IMR-90 (cell line): ENCODE data around the gene C1QTNF1. TPM values are rescaled to one million over a fixed set of nuclear protein-coding genes. Genes with fewer than 3 reads are reported as not detected.

Experiments used
- ATAC-seq: fragments of 200-7000 bp; cut with Tn5 transposase; 2 replicates; pipeline ENCODE4 v1.9.1; 2020; ENCODE audit warnings: low read depth, mild to moderate bottlenecking, moderate library complexity
- BruUV-seq: library from RNA; stranded (reverse); fragments of 400-500 nt; replicated peaks from 2 replicates; lab custom pipeline; 2021; lab: Mats Ljungman, UMichigan
- CTCF ChIA-PET: fragments of 300-600 bp; formaldehyde crosslinking; extraction: SDS; loops from one replicate; lab custom pipeline; 2021; ENCODE audit warnings: antibody characterized with exemption; lab: Yijun Ruan, JAX
- POLR2A ChIA-PET: fragments of 300-600 bp; sonication (Branson Sonifier 250); formaldehyde crosslinking; loops from one replicate; lab custom pipeline; 2022; ENCODE audit warnings: antibody characterized with exemption; ENCODE audit not compliant: unreplicated experiment; lab: Charles Lee
- DNase-seq: peaks from one replicate; pipeline ENCODE4 v3.0.0; 2013
- H2AFZ ChIP-seq: replicated peaks from 2 replicates; pipeline ENCODE3; 2013; ENCODE audit warnings: low read length, mild to moderate bottlenecking; ENCODE audit not compliant: poor library complexity
- H2AK5ac ChIP-seq: 2 replicates; pipeline ENCODE4 v1.6.1; 2013; ENCODE audit warnings: low read depth, low read length, inconsistent platforms
- H2AK9ac ChIP-seq: replicated peaks from 2 replicates; pipeline ENCODE3; 2013; ENCODE audit warnings: mild to moderate bottlenecking, low read depth, low read length, moderate library complexity; ENCODE audit not compliant: poor library complexity
- H2BK120ac ChIP-seq: 2 replicates; pipeline ENCODE4 v1.6.1; 2013; ENCODE audit warnings: low read depth, low read length, inconsistent platforms
- H2BK15ac ChIP-seq: 3 replicates; pipeline ENCODE4 v1.6.1; 2013; ENCODE audit warnings: low read depth, low read length, inconsistent platforms
- H2BK20ac ChIP-seq: 2 replicates; pipeline ENCODE4 v1.6.1; 2013; ENCODE audit warnings: low read depth, mild to moderate bottlenecking, inconsistent platforms, low read length, moderate library complexity
- H2BK5ac ChIP-seq: 2 replicates; pipeline ENCODE4 v1.6.1; 2013; ENCODE audit warnings: mild to moderate bottlenecking, low read depth, low read length, inconsistent platforms; ENCODE audit not compliant: poor library complexity, severe bottlenecking
- H3K14ac ChIP-seq: replicated peaks from 2 replicates; pipeline ENCODE4 v1.6.1; 2013; ENCODE audit warnings: low read depth, low read length, inconsistent platforms
- H3K18ac ChIP-seq: 2 replicates; pipeline ENCODE4 v1.6.1; 2013; ENCODE audit warnings: low read depth, low read length, control low read depth
- H3K23ac ChIP-seq: 2 replicates; pipeline ENCODE4 v1.6.1; 2013; ENCODE audit warnings: low read depth, low read length, inconsistent platforms
- H3K27ac ChIP-seq: 2 replicates; pipeline ENCODE4 v1.5.1; 2013; ENCODE audit warnings: mild to moderate bottlenecking, control low read depth, low read length; ENCODE audit not compliant: insufficient read depth
- H3K27me3 ChIP-seq: 2 replicates; pipeline ENCODE4 v1.6.1; 2013; ENCODE audit warnings: low read length; ENCODE audit not compliant: control insufficient read depth, insufficient read depth
- H3K36me3 ChIP-seq: 2 replicates; pipeline ENCODE4 v1.6.1; 2013; ENCODE audit warnings: low read length, mixed read lengths; ENCODE audit not compliant: control insufficient read depth, insufficient read depth
- H3K4ac ChIP-seq: 2 replicates; pipeline ENCODE4 v1.6.1; 2013; ENCODE audit warnings: low read depth, low read length, inconsistent platforms
- H3K4me1 ChIP-seq: 2 replicates; pipeline ENCODE4 v1.6.1; 2013; ENCODE audit warnings: low read length, mixed read lengths; ENCODE audit not compliant: control insufficient read depth, insufficient read depth
- H3K4me2 ChIP-seq: 2 replicates; pipeline ENCODE4 v1.6.1; 2013; ENCODE audit warnings: low read depth, mild to moderate bottlenecking, control low read depth, low read length, moderate library complexity
- H3K4me3 ChIP-seq: 2 replicates; pipeline ENCODE4 v1.5.1; 2013; ENCODE audit warnings: low read depth, mild to moderate bottlenecking, control low read depth, low read length, moderate library complexity; ENCODE audit not compliant: insufficient read depth
- H3K56ac ChIP-seq: 2 replicates; pipeline ENCODE4 v1.6.1; 2013; ENCODE audit warnings: low read length, inconsistent platforms; ENCODE audit not compliant: insufficient read depth; ENCODE audit errors: extremely low read depth
- H3K79me1 ChIP-seq, 2 experiments: 2 replicates each; pipeline ENCODE4 v1.6.1; 2013; ENCODE audit warnings: low read length in 2 of 2, inconsistent platforms in 1 of 2, low read depth in 1 of 2
- H3K9ac ChIP-seq: 2 replicates; pipeline ENCODE4 v1.6.1; 2013; ENCODE audit warnings: low read depth, low read length, control low read depth
- H3K9me1 ChIP-seq: 2 replicates; pipeline ENCODE4 v1.6.1; 2013; ENCODE audit warnings: low read length, inconsistent platforms; ENCODE audit not compliant: insufficient read depth
- H3K9me3 ChIP-seq: 2 replicates; pipeline ENCODE4 v1.6.1; 2013; ENCODE audit warnings: low read length; ENCODE audit not compliant: control insufficient read depth, insufficient read depth
- H4K20me1 ChIP-seq: 2 replicates; pipeline ENCODE4 v1.6.1; 2013; ENCODE audit warnings: low read length, inconsistent platforms; ENCODE audit not compliant: insufficient read depth
- H4K5ac ChIP-seq: 2 replicates; pipeline ENCODE4 v1.6.1; 2013; ENCODE audit warnings: mild to moderate bottlenecking, low read depth, low read length, control low read depth
- H4K8ac ChIP-seq, 2 experiments: 2 replicates each; pipeline ENCODE4 v1.6.1; 2013; ENCODE audit warnings: low read depth in 2 of 2, low read length in 2 of 2, control low read depth in 1 of 2, inconsistent platforms in 1 of 2
- H4K91ac ChIP-seq: 2 replicates; pipeline ENCODE4 v1.6.1; 2013; ENCODE audit warnings: low read depth, low read length, inconsistent platforms; ENCODE audit not compliant: insufficient read depth
- BHLHE40 ChIP-seq: fragments of 150-350 bp; IDR thresholded peaks from 2 replicates; pipeline ENCODE4 v1.6.1; 2016; ENCODE audit warnings: mild to moderate bottlenecking, low read depth, low read length
- CEBPB ChIP-seq: IDR thresholded peaks from 2 replicates; pipeline ENCODE4 v1.6.1; 2012; ENCODE audit warnings: low read depth, low read length, improper control_type of control experiment
- CHD1 ChIP-seq: IDR thresholded peaks from 2 replicates; pipeline ENCODE4 v1.6.1; 2012; ENCODE audit warnings: low read depth, low read length, improper control_type of control experiment
- CTCF ChIP-seq: conservative IDR thresholded peaks from 2 replicates; pipeline ENCODE4 v1.5.1; 2012; ENCODE audit warnings: mild to moderate bottlenecking, low read depth, low read length, improper control_type of control experiment
- ELK1 ChIP-seq: fragments of 150-350 bp; IDR thresholded peaks from 2 replicates; pipeline ENCODE4 v1.6.1; 2016; ENCODE audit warnings: low read depth, mild to moderate bottlenecking, low read length, moderate library complexity, borderline replicate concordance
- FOS ChIP-seq: fragments of 150-350 bp; IDR thresholded peaks from 2 replicates; pipeline ENCODE4 v1.6.1; 2016; ENCODE audit warnings: low read depth, low read length
- MAZ ChIP-seq: IDR thresholded peaks from 2 replicates; pipeline ENCODE4 v1.6.1; 2012; ENCODE audit warnings: low read depth, mild to moderate bottlenecking, low read length, improper control_type of control experiment, moderate library complexity, borderline replicate concordance
- MXI1 ChIP-seq: IDR thresholded peaks from 2 replicates; pipeline ENCODE4 v1.6.1; 2012; ENCODE audit warnings: low read depth, mild to moderate bottlenecking, low read length, moderate library complexity, borderline replicate concordance
- NFE2L2 ChIP-seq: fragments of 150-350 bp; IDR thresholded peaks from 2 replicates; pipeline ENCODE4 v1.6.1; 2016; ENCODE audit warnings: low read depth, mild to moderate bottlenecking, low read length
- POLR2A ChIP-seq: IDR thresholded peaks from 2 replicates; pipeline ENCODE4 v1.6.1; 2012; ENCODE audit warnings: mild to moderate bottlenecking, low read depth, low read length
- RAD21 ChIP-seq: IDR thresholded peaks from 2 replicates; pipeline ENCODE4 v1.6.1; 2012; ENCODE audit warnings: low read length, improper control_type of control experiment
- RCOR1 ChIP-seq: IDR thresholded peaks from 2 replicates; pipeline ENCODE4 v1.6.1; 2012; ENCODE audit warnings: mild to moderate bottlenecking, low read length, improper control_type of control experiment; ENCODE audit not compliant: insufficient replicate concordance
- RFX5 ChIP-seq: IDR thresholded peaks from 2 replicates; pipeline ENCODE4 v1.8.0; 2012; ENCODE audit warnings: low read depth, mild to moderate bottlenecking, low read length, moderate library complexity
- SMC3 ChIP-seq: fragments of 150-350 bp; IDR thresholded peaks from 2 replicates; pipeline ENCODE4 v1.6.1; 2016; ENCODE audit warnings: low read depth, mild to moderate bottlenecking, antibody characterized with exemption, low read length, moderate library complexity
- USF2 ChIP-seq: fragments of 150-350 bp; IDR thresholded peaks from 2 replicates; pipeline ENCODE4 v1.6.1; 2017; ENCODE audit warnings: mild to moderate bottlenecking, antibody characterized with exemption, low read length, low read depth
- WGBS, 2 experiments: methylation state at CpG; one replicate each; pipeline versions ENCODE4 v1.1.5 to v1.1.7; 2013; ENCODE audit warnings: missing lambda C conversion rate in 2 of 2; ENCODE audit not compliant: insufficient read length in 1 of 2; ENCODE audit errors: extremely low coverage in 2 of 2; 5-methylcytosine and 5-hydroxymethylcytosine counted together
- dilution Hi-C: fragments of 300-500 bp; cut with HindIII; formaldehyde crosslinking; loops from one replicate; pipeline ENCODE4 v1.14.3; 2018; ENCODE audit warnings: low sequenced_read_pairs; ENCODE audit not compliant: unreplicated experiment
- in situ Hi-C: fragments of 300-500 bp; cut with MboI; formaldehyde crosslinking; loops from 3 replicates; pipeline ENCODE4 v1.14.3; 2019; ENCODE audit warnings: low sequenced_read_pairs, inconsistent platforms, mixed read lengths
- intact Hi-C: fragments of 100-400 bp; cut with micrococcal nuclease; formaldehyde crosslinking; loops from 2 replicates; pipeline ENCODE4 v1.10.0; 2022
- polyA plus RNA-seq, 3 experiments: library from polyadenylated mRNA; depleted of rRNA; stranded (reverse); fragments of >200 nt; gene quantifications; 2 replicates each; pipeline ENCODE4 v1.2.3, GENCODE V29; 2012; ENCODE audit warnings: low replicate concordance in 1 of 3
- total RNA-seq: library from RNA; depleted of rRNA; stranded (reverse); fragments of >200 nt; gene quantifications from 2 replicates; pipeline ENCODE4 v1.2.3, GENCODE V29; 2012

The C1QTNF1 gene
- total and polyA plus RNA-seq, 2 of the 4 experiments (the other 2 are of a cell fraction) = 3.4 to 8.4 TPM

DNA sequence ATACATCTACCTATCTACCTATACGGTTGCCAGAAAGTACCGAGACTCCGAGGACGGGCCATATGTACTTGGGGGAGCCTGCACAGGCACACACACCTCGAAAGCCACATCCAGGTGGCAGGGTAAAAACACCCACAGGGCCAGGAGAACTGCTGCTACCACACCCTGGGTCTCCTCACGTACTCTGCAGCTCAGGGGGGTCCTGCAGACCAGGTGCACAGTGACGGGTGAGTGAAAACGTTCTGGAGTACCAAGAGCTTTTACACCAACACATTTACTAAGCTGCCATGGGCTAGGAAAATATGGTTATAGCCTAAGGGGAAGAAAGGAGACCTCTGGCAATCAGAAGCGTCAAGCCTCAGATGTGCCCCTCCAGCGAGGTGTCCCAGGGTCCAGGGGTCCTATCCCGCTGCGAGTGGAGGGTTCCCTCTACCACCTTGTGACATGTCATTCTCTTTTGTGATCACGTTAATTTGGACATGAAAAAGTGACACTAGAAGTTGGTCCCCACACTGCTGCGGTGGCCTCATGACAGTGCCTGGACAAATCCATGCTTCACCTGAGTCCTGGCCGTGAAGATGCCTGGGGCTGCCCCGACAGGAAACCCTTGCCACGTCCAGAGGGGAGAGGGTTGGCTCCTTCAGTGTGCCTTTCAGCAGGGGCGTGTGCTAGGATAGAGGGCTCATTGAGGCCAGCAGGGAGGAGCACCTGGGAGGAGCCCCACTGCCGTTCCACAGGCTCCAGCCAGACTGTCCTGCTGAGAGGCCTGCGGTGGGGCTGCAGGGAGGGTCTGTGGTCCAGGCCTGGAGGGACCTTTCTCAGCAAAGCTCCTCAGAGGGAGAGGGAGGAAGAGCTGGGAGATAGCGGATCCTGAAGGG, 16.2 kb upstream of the C1QTNF1 start:
- no peak for DNase-seq
- H3K36me3 ChIP-seq = peaks cover 10% of the 10 kb centered on the region
- H2AFZ ChIP-seq = no peak overlapping the region
- H3K9me1 ChIP-seq = peaks cover 21% of the 10 kb centered on the region
- H4K5ac ChIP-seq = no peak overlapping the region
- H2BK20ac ChIP-seq = no peak overlapping the region
- no peak overlapping the region for H4K8ac ChIP-seq
- H2BK15ac ChIP-seq = no peak overlapping the region
- H3K14ac ChIP-seq = no peak overlapping the region
- no peak overlapping the region for H3K27ac ChIP-seq
- H3K79me1 ChIP-seq = peaks cover 15 to 60% of the 10 kb centered on the region in 2 experiments
- dilution Hi-C loops (no loop called here), intact Hi-C loops (no loop called here), in situ Hi-C loops (no loop called here)
- H2AK5ac ChIP-seq = no peak overlapping the region
- no peak overlapping the region for H3K18ac ChIP-seq
- ATAC-seq = no peak
- H2BK5ac ChIP-seq = no peak overlapping the region
- peak overlapping the region; percentile 87 for H3K4me2 ChIP-seq
- H3K4me3 ChIP-seq = no peak overlapping the region
- no peak overlapping the region for H3K56ac ChIP-seq
- H3K9ac ChIP-seq = no peak overlapping the region
- CTCF ChIA-PET = interaction anchor here (0.9 kb wide), 1 partner anchor 29 kb away, joined by 4 read pairs; no protein-coding TSS in a partner anchor
- H2AK9ac ChIP-seq = peak overlapping the region; percentile 74
- H3K27me3 ChIP-seq = no peaks in the 10 kb centered on the region
- H4K91ac ChIP-seq = no peak overlapping the region
- H3K23ac ChIP-seq = no peak overlapping the region
- WGBS, 2 experiments = 93% methylated on average over 7 of the region's 21 CpGs; no CpG with 5 or more reads in 1 of the 2 experiments
- no TSS peak for BruUV-seq
- no peak overlapping the region for H2BK120ac ChIP-seq
- POLR2A ChIA-PET = no interaction called here
- no peaks in the 10 kb centered on the region for H3K9me3 ChIP-seq
- peaks cover 16% of the 10 kb centered on the region for H3K4me1 ChIP-seq
- H4K20me1 ChIP-seq = peaks cover 47% of the 10 kb centered on the region
- no peak overlapping the region for H3K4ac ChIP-seq
- TF ChIP-seq MAZ (no peak), MXI1 (no peak), POLR2A (no peak), CHD1 (no peak), RAD21 (no peak), ELK1 (no peak), CEBPB (no peak), RCOR1 (no peak), BHLHE40 (no peak), RFX5 (no peak), CTCF (no peak), NFE2L2 (no peak), USF2 (no peak), SMC3 (no peak), FOS (no peak)
